Activated naive CD4-positive, alpha-beta T cell treated with anti-CD3 and anti-CD28 coated beads, Interleukin-2, amount 50 U/mL, for 24 hours (primary cell): ENCODE results near the gene EVC.

Source experiments
- H3K27ac Mint-ChIP-seq: one replicate; pipeline ENCODE4 v1.8.0; 2021; ENCODE audit warnings: mild to moderate bottlenecking, mixed read lengths
- H3K27me3 Mint-ChIP-seq: one replicate; pipeline ENCODE4 v1.8.0; 2021; ENCODE audit warnings: mixed read lengths
- H3K36me3 Mint-ChIP-seq: one replicate; pipeline ENCODE4 v1.8.0; 2021; ENCODE audit warnings: mixed read lengths
- H3K4me1 Mint-ChIP-seq: one replicate; pipeline ENCODE4 v1.8.0; 2021; ENCODE audit warnings: mixed read lengths
- H3K4me3 Mint-ChIP-seq: one replicate; pipeline ENCODE4 v1.8.0; 2021; ENCODE audit warnings: mild to moderate bottlenecking, mixed read lengths
- H3K9me3 Mint-ChIP-seq: one replicate; pipeline ENCODE4 v1.8.0; 2021; ENCODE audit warnings: mixed read lengths

The EVC gene

GRCh38 chr4:5710961-5711478, at the start of gene EVC:
EVC (plus strand) TSS chr4:5711201; CDS start chr4:5711381, 180 bp downstream.
- H3K27ac Mint-ChIP-seq: no peak within 1 kb of the TSS
- peaks cover 10% of the 10 kb centered on the region for H3K9me3 Mint-ChIP-seq
- H3K27me3 Mint-ChIP-seq: peaks cover 34% of the 10 kb centered on the region
- H3K4me1 Mint-ChIP-seq: peaks cover 5% of the 10 kb centered on the region
- no peaks in the 10 kb centered on the region for H3K36me3 Mint-ChIP-seq
- peak within 1 kb of the TSS; percentile 23 for H3K4me3 Mint-ChIP-seq

GRCh38 chr4:5661237-5661636, 49.8 kb upstream of the EVC start:
- H3K27ac Mint-ChIP-seq: no peak overlapping the region
- H3K4me3 Mint-ChIP-seq: no peak overlapping the region
- peaks cover 8% of the 10 kb centered on the region for H3K9me3 Mint-ChIP-seq
- H3K4me1 Mint-ChIP-seq: no peaks in the 10 kb centered on the region
- no peaks in the 10 kb centered on the region for H3K36me3 Mint-ChIP-seq
- peaks cover 2% of the 10 kb centered on the region for H3K27me3 Mint-ChIP-seq

GRCh38 chr4:5662555-5662954, 48.4 kb upstream of the EVC start:
- Mint-ChIP-seq H3K27ac (no peak overlapping the region), H3K4me3 (no peak overlapping the region), H3K36me3 (no peaks in the 10 kb centered on the region), H3K27me3 (peaks cover 2% of the 10 kb centered on the region), H3K4me1 (no peaks in the 10 kb centered on the region), H3K9me3 (peaks cover 8% of the 10 kb centered on the region)

- Mint-ChIP-seq H3K27ac (no peak overlapping the region), H3K27me3 (no peaks in the 10 kb centered on the region), H3K4me3 (no peak overlapping the region), H3K9me3 (peaks cover 8% of the 10 kb centered on the region), H3K4me1 (no peaks in the 10 kb centered on the region), H3K36me3 (no peaks in the 10 kb centered on the region)
These were observed 46.2 kb upstream of the EVC start for GRCh38 chr4:5664778-5665177.

- H3K27me3 Mint-ChIP-seq: no peaks in the 10 kb centered on the region
- H3K4me3 Mint-ChIP-seq: no peak overlapping the region
- no peaks in the 10 kb centered on the region for H3K36me3 Mint-ChIP-seq
- no peak overlapping the region for H3K27ac Mint-ChIP-seq
- no peaks in the 10 kb centered on the region for H3K4me1 Mint-ChIP-seq
- H3K9me3 Mint-ChIP-seq: peaks cover 8% of the 10 kb centered on the region
These were observed 44.3 kb upstream of the EVC start for GRCh38 chr4:5666741-5667140.

- H3K27ac Mint-ChIP-seq: no peak overlapping the region
- no peak overlapping the region for H3K4me3 Mint-ChIP-seq
- no peaks in the 10 kb centered on the region for H3K27me3 Mint-ChIP-seq
- no peaks in the 10 kb centered on the region for H3K9me3 Mint-ChIP-seq
- no peaks in the 10 kb centered on the region for H3K4me1 Mint-ChIP-seq
- no peaks in the 10 kb centered on the region for H3K36me3 Mint-ChIP-seq
These were observed 34.2 kb upstream of the EVC start for GRCh38 chr4:5676763-5677162.

GRCh38 chr4:5678977-5679376, 32.0 kb upstream of the EVC start:
- Mint-ChIP-seq H3K4me1 (no peaks in the 10 kb centered on the region), H3K27me3 (peaks cover under 1% of the 10 kb centered on the region), H3K27ac (no peak overlapping the region), H3K36me3 (no peaks in the 10 kb centered on the region), H3K9me3 (no peaks in the 10 kb centered on the region), H3K4me3 (no peak overlapping the region)

GRCh38 chr4:5683566-5683965, 27.4 kb upstream of the EVC start:
- H3K4me3 Mint-ChIP-seq: no peak overlapping the region
- H3K27ac Mint-ChIP-seq: no peak overlapping the region
- H3K9me3 Mint-ChIP-seq: no peaks in the 10 kb centered on the region

GRCh38 chr4:5685296-5685695, 25.7 kb upstream of the EVC start:
- no peaks in the 10 kb centered on the region for H3K4me1 Mint-ChIP-seq
- no peak overlapping the region for H3K27ac Mint-ChIP-seq
- no peaks in the 10 kb centered on the region for H3K9me3 Mint-ChIP-seq
- no peaks in the 10 kb centered on the region for H3K36me3 Mint-ChIP-seq
- H3K4me3 Mint-ChIP-seq: no peak overlapping the region
- peaks cover 1% of the 10 kb centered on the region for H3K27me3 Mint-ChIP-seq

More at GRCh38 chr4:5683566-5683965, 27.4 kb upstream of the EVC start:
- Mint-ChIP-seq H3K27me3 (peaks cover 1% of the 10 kb centered on the region), H3K4me1 (no peaks in the 10 kb centered on the region), H3K36me3 (no peaks in the 10 kb centered on the region)

- Mint-ChIP-seq H3K9me3 (no peaks in the 10 kb centered on the region), H3K36me3 (no peaks in the 10 kb centered on the region), H3K27ac (no peak overlapping the region), H3K27me3 (peaks cover 1% of the 10 kb centered on the region), H3K4me1 (no peaks in the 10 kb centered on the region), H3K4me3 (no peak overlapping the region)
These were observed 24.7 kb upstream of the EVC start for GRCh38 chr4:5686338-5686737.

- Mint-ChIP-seq H3K27me3 (no peaks in the 10 kb centered on the region), H3K9me3 (no peaks in the 10 kb centered on the region), H3K36me3 (no peaks in the 10 kb centered on the region), H3K4me1 (no peaks in the 10 kb centered on the region), H3K27ac (no peak overlapping the region), H3K4me3 (no peak overlapping the region)
These were observed 21.9 kb upstream of the EVC start for GRCh38 chr4:5689065-5689464.

- Mint-ChIP-seq H3K9me3 (no peaks in the 10 kb centered on the region), H3K27ac (no peak overlapping the region), H3K36me3 (no peaks in the 10 kb centered on the region), H3K4me3 (no peak overlapping the region), H3K27me3 (no peaks in the 10 kb centered on the region), H3K4me1 (no peaks in the 10 kb centered on the region)
These were observed 19.4 kb upstream of the EVC start for GRCh38 chr4:5691491-5692132.

- Mint-ChIP-seq H3K27me3 (no peaks in the 10 kb centered on the region), H3K36me3 (no peaks in the 10 kb centered on the region), H3K9me3 (no peaks in the 10 kb centered on the region), H3K4me3 (no peak overlapping the region), H3K27ac (no peak overlapping the region), H3K4me1 (no peaks in the 10 kb centered on the region)
These were observed 17.1 kb upstream of the EVC start for GRCh38 chr4:5693871-5694270.

- Mint-ChIP-seq H3K36me3 (no peaks in the 10 kb centered on the region), H3K27me3 (no peaks in the 10 kb centered on the region), H3K27ac (no peak overlapping the region), H3K9me3 (no peaks in the 10 kb centered on the region), H3K4me3 (no peak overlapping the region), H3K4me1 (no peaks in the 10 kb centered on the region)
These were observed 14.7 kb upstream of the EVC start for GRCh38 chr4:5696341-5696740.

GRCh38 chr4:5700459-5700858, 10.5 kb upstream of the EVC start:
- H3K36me3 Mint-ChIP-seq: peaks cover 1% of the 10 kb centered on the region
- no peaks in the 10 kb centered on the region for H3K4me1 Mint-ChIP-seq
- no peak overlapping the region for H3K4me3 Mint-ChIP-seq
- H3K9me3 Mint-ChIP-seq: no peaks in the 10 kb centered on the region
- peaks cover 2% of the 10 kb centered on the region for H3K27me3 Mint-ChIP-seq
- H3K27ac Mint-ChIP-seq: no peak overlapping the region

GRCh38 chr4:5701971-5702370, 9.0 kb upstream of the EVC start:
- H3K4me3 Mint-ChIP-seq: no peak overlapping the region
- no peaks in the 10 kb centered on the region for H3K9me3 Mint-ChIP-seq
- H3K27ac Mint-ChIP-seq: no peak overlapping the region
- no peaks in the 10 kb centered on the region for H3K4me1 Mint-ChIP-seq
- H3K36me3 Mint-ChIP-seq: peaks cover 1% of the 10 kb centered on the region
- H3K27me3 Mint-ChIP-seq: peaks cover 8% of the 10 kb centered on the region

GRCh38 chr4:5703831-5704230, 7.2 kb upstream of the EVC start:
- H3K4me1 Mint-ChIP-seq: no peaks in the 10 kb centered on the region
- peaks cover 1% of the 10 kb centered on the region for H3K36me3 Mint-ChIP-seq
- H3K27me3 Mint-ChIP-seq: peaks cover 17% of the 10 kb centered on the region
- H3K27ac Mint-ChIP-seq: no peak overlapping the region
- H3K4me3 Mint-ChIP-seq: no peak overlapping the region
- H3K9me3 Mint-ChIP-seq: no peaks in the 10 kb centered on the region
